Right forelimb (tissue), 1 donor: ENCODE data around the gene UMAD1.
"Not testable (repeated sequence)": the region's sequence is repeated elsewhere in the genome, so short reads cannot be mapped to it uniquely, and the experiment has no call there.

Source experiments
- DNase-seq: peaks from one replicate; pipeline ENCODE4 v3.0.0-alpha.2; 2018

Gene UMAD1

GRCh38 chr7:7653593-7654187, 13.1 kb downstream of the UMAD1 start:
- DNase-seq: no peak

- no peak for DNase-seq
Observed at GRCh38 chr7:7654964-7655715, 14.6 kb downstream of the UMAD1 start.

- DNase-seq: not testable (repeated sequence)
Observed at GRCh38 chr7:7656459-7656858, 15.9 kb downstream of the UMAD1 start.

- no peak for DNase-seq
Observed at GRCh38 chr7:7662527-7662926, 22.0 kb downstream of the UMAD1 start.

GRCh38 chr7:7664291-7664690, 23.7 kb downstream of the UMAD1 start:
- no peak for DNase-seq

- no peak for DNase-seq
Observed at GRCh38 chr7:7665031-7665430, 24.5 kb downstream of the UMAD1 start.

GRCh38 chr7:7667187-7667586, 26.6 kb downstream of the UMAD1 start:
- no peak for DNase-seq

- no peak for DNase-seq
Observed at GRCh38 chr7:7668706-7669105, 28.2 kb downstream of the UMAD1 start.

GRCh38 chr7:7670490-7670889, 29.9 kb downstream of the UMAD1 start:
- DNase-seq: no peak

- DNase-seq: no peak
Observed at GRCh38 chr7:7671361-7671760, 30.8 kb downstream of the UMAD1 start.

- DNase-seq: no peak
Observed at GRCh38 chr7:7672545-7673239, 32.1 kb downstream of the UMAD1 start.

GRCh38 chr7:7673240-7673550, 32.6 kb downstream of the UMAD1 start:
- no peak for DNase-seq

GRCh38 chr7:7675686-7676085, 35.1 kb downstream of the UMAD1 start:
- DNase-seq: no peak

GRCh38 chr7:7679640-7680039, 39.1 kb downstream of the UMAD1 start:
- not testable (repeated sequence) for DNase-seq

GRCh38 chr7:7681191-7681935, 40.8 kb downstream of the UMAD1 start:
- DNase-seq: no peak

GRCh38 chr7:7681936-7682329, 41.4 kb downstream of the UMAD1 start:
- no peak for DNase-seq

GRCh38 chr7:7682861-7683260, 42.3 kb downstream of the UMAD1 start:
- DNase-seq: no peak

- DNase-seq: no peak
Observed at GRCh38 chr7:7686811-7687508, 46.4 kb downstream of the UMAD1 start.

- no peak for DNase-seq
Observed at GRCh38 chr7:7687800-7688199, 47.2 kb downstream of the UMAD1 start.

GRCh38 chr7:7688310-7688709, 47.8 kb downstream of the UMAD1 start:
- DNase-seq: no peak

GRCh38 chr7:7688956-7689355, 48.4 kb downstream of the UMAD1 start:
- DNase-seq: no peak

GRCh38 chr7:7693881-7694280, 53.3 kb downstream of the UMAD1 start:
- no peak for DNase-seq

GRCh38 chr7:7694542-7694941, 54.0 kb downstream of the UMAD1 start:
- DNase-seq: no peak
